Vagina (tissue), 2 donors: ENCODE measurements around the gene ZDHHC1. TPM values are rescaled to one million over a fixed set of nuclear protein-coding genes. Genes with fewer than 3 reads are reported as not detected.

Experiments used
- DNase-seq, 2 donors: peaks; one replicate each; pipeline ENCODE4 v3.0.0-alpha.2; 2017; ENCODE audit errors: extremely low spot score in 2 of 2
- H3K27ac ChIP-seq: fragments of 200-600 bp; sonication (generic); one replicate; pipeline ENCODE4 v1.5.1; 2019
- H3K27me3 ChIP-seq: fragments of 200-600 bp; sonication (generic); one replicate; pipeline ENCODE4 v1.5.1; 2019
- H3K36me3 ChIP-seq, 2 donors: fragments of 200-600 bp; sonication (generic); one replicate each; pipeline ENCODE4 v1.5.1; 2017 to 2019
- H3K4me1 ChIP-seq: fragments of 200-600 bp; sonication (generic); one replicate; pipeline ENCODE4 v1.5.1; 2019
- H3K4me3 ChIP-seq, 2 donors: fragments of 200-600 bp; sonication (generic); 1 replicate in 1 of 2; 2 replicates in 1 of 2; pipeline ENCODE4 v1.5.1; 2016 to 2019
- H3K9me3 ChIP-seq: fragments of 200-600 bp; sonication (generic); one replicate; pipeline ENCODE4 v1.5.1; 2019
- CTCF ChIP-seq, 3 experiments: fragments of 450-650 bp in 2 of 3; fragments of 200-600 bp in 1 of 3; sonication (generic) in 1 of 3; IDR thresholded peaks; one replicate each; pipeline ENCODE4 v1.5.1; 2017 to 2019; ENCODE audit warnings: antibody characterized with exemption in 3 of 3, mild to moderate bottlenecking in 2 of 3, moderate library complexity in 2 of 3
- POLR2A ChIP-seq, 2 donors: fragments of 450-650 bp; IDR thresholded peaks; one replicate each; pipeline ENCODE4 v1.6.1; 2017; ENCODE audit warnings: antibody characterized with exemption in 2 of 2, mild to moderate bottlenecking in 2 of 2, moderate library complexity in 2 of 2
- POLR2AphosphoS5 ChIP-seq, 2 donors: sonication (generic); formaldehyde crosslinking; IDR thresholded peaks; one replicate each; pipeline ENCODE4 v1.9.0; 2017; ENCODE audit warnings: antibody characterized with exemption in 2 of 2, mild to moderate bottlenecking in 2 of 2, low read depth in 1 of 2; ENCODE audit not compliant: insufficient read depth in 1 of 2
- intact Hi-C: fragments of 100-400 bp; cut with DNase I; formaldehyde crosslinking; loops from one replicate; pipeline ENCODE4 v1.15.1; 2023
- small RNA-seq: library from RNA; depleted of rRNA; stranded (forward); fragments of <200 nt; gene quantifications from one replicate; pipeline ENCODE3, GENCODE V24; 2016
- total RNA-seq: library from RNA; depleted of rRNA; stranded (reverse); fragments of >200 nt; gene quantifications from one replicate; pipeline ENCODE4 v1.2.3, GENCODE V29; 2016

The ZDHHC1 gene
- total RNA-seq, 1 donor from 2014 or later, result 22.3 TPM

GRCh38 chr16:67349172-67349571 is 67.1 kb downstream of the ZDHHC1 start:
- Histone ChIP-seq H3K4me1 (no peaks in the 10 kb centered on the region), H3K36me3 (no peaks in the 10 kb centered on the region), H3K27me3 (no peaks in the 10 kb centered on the region), H3K9me3 (no peaks in the 10 kb centered on the region), H3K27ac (no peak overlapping the region), H3K4me3 (no peak overlapping the region)
- DNase-seq, result no peak
- TF ChIP-seq POLR2A (IDR thresholded peaks at IDR 0.05) (no peak), CTCF (IDR thresholded peaks at IDR 0.05) (no peak), POLR2AphosphoS5 (IDR thresholded peaks at IDR 0.05; ENCODE audit: insufficient read depth in 1 of 2, low read depth in 1 of 2) (no peak)
- intact Hi-C loops, result no loop called here

- H3K4me1 ChIP-seq, result no peaks in the 10 kb centered on the region
- H3K27me3 ChIP-seq, result no peaks in the 10 kb centered on the region
- H3K27ac ChIP-seq, result no peak overlapping the region
- no peak for DNase-seq
- intact Hi-C loops, result no loop called here
- no peaks in the 10 kb centered on the region for H3K36me3 ChIP-seq
- H3K4me3 ChIP-seq, result no peak overlapping the region
- TF ChIP-seq CTCF (IDR thresholded peaks at IDR 0.05), result no peak
- H3K9me3 ChIP-seq, result no peaks in the 10 kb centered on the region
These were observed 69.9 kb downstream of the ZDHHC1 start for GRCh38 chr16:67346341-67346740.

- no peak for TF ChIP-seq CTCF (IDR thresholded peaks at IDR 0.05)
- no peak for TF ChIP-seq POLR2AphosphoS5 (IDR thresholded peaks at IDR 0.05; ENCODE audit: insufficient read depth in 1 of 2, low read depth in 1 of 2)
- no peak for TF ChIP-seq POLR2A (IDR thresholded peaks at IDR 0.05)
- no peak overlapping the region for H3K27ac ChIP-seq
- H3K36me3 ChIP-seq, result no peaks in the 10 kb centered on the region
- DNase-seq, result no peak
- no peaks in the 10 kb centered on the region for H3K27me3 ChIP-seq
- no peak overlapping the region for H3K4me3 ChIP-seq
- no peaks in the 10 kb centered on the region for H3K4me1 ChIP-seq
- intact Hi-C loops, result no loop called here
- H3K9me3 ChIP-seq, result no peaks in the 10 kb centered on the region
These were observed 70.9 kb downstream of the ZDHHC1 start for GRCh38 chr16:67345401-67345800.

Small RNA genes lying within 50 kb of the gene (small RNA-seq; reads per million reads assigned to genes)
- not detected for gene RNU1-123P

Other genes with a start within 250 kb of the ZDHHC1 start
- gene NOL3, start 245.9 kb downstream of the ZDHHC1 start, total RNA-seq, result 19.2 TPM
- gene MATCAP1, start 232.5 kb downstream of the ZDHHC1 start, total RNA-seq, result 17.4 TPM
- gene EXOC3L1, start 226.3 kb downstream of the ZDHHC1 start, total RNA-seq, result 2.5 TPM
- 78.1 TPM for gene E2F4, start 224.3 kb downstream of the ZDHHC1 start, total RNA-seq
- 21.6 TPM for gene ELMO3, start 217.3 kb downstream of the ZDHHC1 start, total RNA-seq
- gene TMEM208, start 189.3 kb downstream of the ZDHHC1 start, total RNA-seq, result 48.9 TPM
- gene FHOD1, start 169.0 kb downstream of the ZDHHC1 start, total RNA-seq, result 17.2 TPM
- gene SLC9A5, start 167.5 kb downstream of the ZDHHC1 start, total RNA-seq, result 0.49 TPM
- 9.8 TPM for gene PLEKHG4, start 136.9 kb downstream of the ZDHHC1 start, total RNA-seq
- not detected for gene KCTD19, start 89.7 kb downstream of the ZDHHC1 start, total RNA-seq
- not detected for gene LRRC36, start 89.7 kb downstream of the ZDHHC1 start, total RNA-seq
- 28.2 TPM for gene TPPP3, start 23.0 kb downstream of the ZDHHC1 start, total RNA-seq
- gene HSD11B2, start 14.6 kb upstream of the ZDHHC1 start, total RNA-seq, result 30.2 TPM
- 110 TPM for gene ATP6V0D1, start 64.7 kb upstream of the ZDHHC1 start, total RNA-seq
- gene AGRP, start 67.1 kb upstream of the ZDHHC1 start, total RNA-seq, result not detected
- gene RIPOR1, start 112.4 kb upstream of the ZDHHC1 start, total RNA-seq, result 54.8 TPM
- gene CTCF, start 146.0 kb upstream of the ZDHHC1 start, total RNA-seq, result 43.2 TPM
- 5.6 TPM for gene CARMIL2, start 228.7 kb upstream of the ZDHHC1 start, total RNA-seq
- gene ACD, start 243.8 kb upstream of the ZDHHC1 start, total RNA-seq, result 38.8 TPM
- 1.2 TPM for gene PARD6A, start 244.5 kb upstream of the ZDHHC1 start, total RNA-seq